NCI-H2081 treated with DMSO at 0.1 percent for 48 hours (cell line): ENCODE measurements around the gene COL6A5.
"Not testable (repeated sequence)": the region's sequence is repeated elsewhere in the genome, so short reads cannot be mapped to it uniquely, and the experiment has no call there.

ENCODE experiments used
- DNase-seq: peaks from one replicate; lab custom pipeline; 2025; lab: John Stamatoyannopoulos, UW

Gene COL6A5

DNA sequence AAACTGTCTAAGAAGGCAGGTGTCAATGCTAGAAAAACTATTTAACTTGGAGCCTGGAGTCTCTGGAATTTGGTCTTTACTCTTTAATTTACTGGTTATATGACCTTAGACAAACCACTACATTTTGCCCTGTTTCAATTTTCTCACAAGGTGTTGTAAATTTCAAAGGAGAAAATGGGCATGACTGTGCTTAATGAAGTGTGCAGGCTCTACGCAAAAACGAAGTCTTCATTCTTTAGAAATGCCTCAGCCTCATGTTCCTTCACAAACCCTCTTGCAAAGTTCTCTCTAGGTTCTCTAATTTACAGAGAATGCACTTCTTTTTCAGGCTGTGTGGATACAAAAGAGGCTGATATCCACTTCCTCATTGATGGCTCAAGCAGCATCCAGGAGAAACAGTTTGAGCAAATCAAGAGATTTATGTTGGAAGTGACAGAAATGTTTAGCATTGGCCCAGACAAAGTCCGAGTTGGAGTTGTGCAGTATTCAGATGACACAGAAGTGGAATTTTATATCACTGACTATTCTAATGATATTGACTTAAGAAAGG lies 39.1 kb downstream of the COL6A5 start:
- DNase-seq: no peak

DNA sequence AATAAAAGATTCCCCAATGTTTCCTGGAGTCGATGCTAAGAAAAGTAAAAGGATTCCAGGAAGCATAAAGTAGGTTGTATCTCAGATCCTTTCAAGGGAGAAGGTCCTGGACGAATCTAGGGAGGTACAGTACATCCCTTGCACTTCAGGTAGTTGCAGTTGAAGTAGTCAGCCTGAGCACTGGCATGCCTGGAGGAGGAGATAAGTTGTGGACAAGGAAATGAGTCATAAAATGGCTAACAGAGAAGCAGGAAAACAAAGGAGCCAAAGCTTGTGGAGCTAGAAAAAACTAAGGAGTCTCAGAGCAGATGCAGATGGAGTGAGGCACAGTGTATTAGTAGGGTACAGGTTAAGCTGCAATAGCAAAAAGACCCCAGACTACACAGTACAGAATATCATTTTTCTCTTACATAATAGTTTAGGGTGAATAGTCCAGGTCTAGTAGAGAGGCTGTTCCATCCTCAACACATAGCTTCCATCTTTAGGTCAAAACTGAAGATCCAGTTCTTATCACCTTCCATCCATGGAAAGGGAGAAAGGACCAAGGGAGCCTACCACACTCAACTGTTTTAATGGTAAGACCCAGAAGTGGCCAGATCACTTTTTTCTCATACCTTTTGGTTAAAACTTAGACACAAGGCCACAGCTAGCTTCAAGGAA lies 41.3 kb downstream of the COL6A5 start:
- no peak for DNase-seq

DNA sequence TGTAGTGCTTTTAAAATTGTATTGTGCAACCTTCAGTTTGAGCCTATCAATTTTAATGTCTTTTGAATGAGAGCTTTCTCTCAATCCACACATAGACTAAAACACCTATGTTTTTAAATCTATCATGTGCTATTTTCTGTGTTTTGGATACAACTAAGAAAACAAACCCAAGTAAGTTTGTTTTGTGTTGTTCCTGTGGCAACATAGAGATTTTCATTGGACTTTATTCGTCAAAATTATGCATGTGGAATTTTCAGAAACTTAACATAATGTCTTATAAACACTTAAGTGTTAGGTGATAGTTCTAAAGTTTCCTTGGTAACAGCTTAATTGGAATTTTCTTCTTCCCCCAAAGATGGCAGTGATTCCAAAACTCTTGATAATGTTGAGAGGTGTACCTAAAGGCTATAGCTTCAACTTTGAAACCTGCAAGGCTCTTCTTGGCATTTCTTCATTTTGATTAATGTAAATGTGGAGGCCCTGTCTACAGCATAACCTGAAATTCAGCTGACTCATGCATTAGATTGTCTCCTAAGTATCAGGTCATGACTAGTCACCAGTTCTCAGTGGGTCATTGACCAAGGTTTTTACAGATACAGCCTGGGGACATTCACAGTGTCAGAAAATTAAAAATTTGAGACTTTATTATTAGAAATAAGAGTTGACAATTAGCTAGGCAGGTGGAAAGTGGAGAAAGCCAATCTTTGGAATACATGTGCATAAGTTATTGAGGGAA lies 44.4 kb downstream of the COL6A5 start:
- no peak for DNase-seq

DNA sequence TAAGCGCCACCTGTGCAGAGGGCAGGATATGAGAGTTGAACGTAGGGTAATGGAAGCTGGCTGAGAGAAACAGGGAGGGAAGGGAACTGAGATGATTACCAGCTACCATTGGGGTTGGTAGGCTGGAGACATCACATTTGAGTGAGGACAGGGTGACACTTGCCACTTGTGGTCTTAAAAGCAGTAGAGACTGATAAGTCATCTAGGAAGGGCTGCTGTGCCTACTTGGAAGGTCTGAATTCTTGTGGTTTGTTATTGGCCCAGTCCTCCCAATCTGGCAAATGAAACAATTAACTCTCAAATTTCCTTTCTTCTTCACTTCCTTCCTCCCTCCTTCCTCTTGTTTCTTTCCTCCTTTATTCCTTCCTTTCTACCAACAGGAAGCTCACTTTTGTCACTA lies 46.8 kb downstream of the COL6A5 start:
- no peak for DNase-seq

DNA sequence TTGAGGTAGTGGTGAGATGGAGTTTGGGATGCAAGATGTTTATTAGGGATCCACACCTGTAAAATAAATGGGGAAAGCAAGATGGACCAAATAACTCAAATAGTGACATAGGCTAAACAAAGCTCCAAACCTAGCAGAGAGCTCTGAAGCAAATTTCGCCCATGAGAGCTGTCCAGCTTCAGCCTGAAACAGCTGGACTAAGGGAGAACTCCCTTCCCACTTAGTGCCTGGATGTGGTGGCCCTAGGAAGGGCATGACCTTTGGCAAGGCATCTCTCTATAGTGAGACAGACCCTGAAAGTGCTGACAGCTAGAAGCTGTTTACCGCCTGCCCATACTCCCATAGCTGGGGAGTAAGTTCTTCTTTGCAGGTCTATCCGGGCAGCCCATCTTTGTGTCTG lies 48.1 kb downstream of the COL6A5 start:
- no peak for DNase-seq

DNA sequence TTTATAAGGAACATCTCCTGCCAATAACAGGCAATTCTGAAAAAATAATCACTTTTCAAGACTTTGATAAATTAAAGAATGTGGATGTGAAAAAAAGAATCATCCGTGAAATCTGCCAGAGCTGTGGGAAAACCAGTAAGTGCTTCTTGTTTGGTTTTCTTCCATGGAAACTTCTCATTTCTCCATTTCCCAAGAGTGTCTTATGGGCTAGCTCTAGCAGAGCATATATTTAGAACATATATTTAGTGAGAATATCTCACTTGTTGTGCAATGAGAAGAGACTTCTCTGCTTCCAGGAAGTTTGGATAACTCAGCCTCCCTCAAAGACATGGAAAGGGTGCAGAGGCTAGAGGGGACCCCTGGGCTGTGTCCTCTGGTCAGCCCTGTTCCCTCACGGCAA lies 49.9 kb downstream of the COL6A5 start:
- no peak for DNase-seq

DNA sequence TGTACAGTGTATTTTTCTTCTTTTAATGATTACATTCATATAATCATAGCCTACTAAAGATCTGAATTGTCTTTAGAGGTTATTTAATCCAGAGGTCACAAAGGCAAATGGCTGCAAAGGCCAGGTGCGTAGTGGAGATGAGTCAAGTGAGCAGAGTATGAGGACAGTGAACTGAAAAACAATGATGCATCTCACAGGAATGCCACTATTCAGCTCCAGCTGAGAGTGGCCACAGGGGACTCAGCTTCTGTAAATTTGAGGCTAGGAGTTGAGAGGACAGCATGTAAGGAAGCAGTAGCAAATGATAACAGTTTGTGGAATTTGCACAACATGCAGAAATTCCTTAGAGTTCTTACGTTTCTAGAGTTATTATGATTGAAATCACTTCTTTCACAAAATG lies 50.4 kb downstream of the COL6A5 start:
- no peak for DNase-seq

DNA sequence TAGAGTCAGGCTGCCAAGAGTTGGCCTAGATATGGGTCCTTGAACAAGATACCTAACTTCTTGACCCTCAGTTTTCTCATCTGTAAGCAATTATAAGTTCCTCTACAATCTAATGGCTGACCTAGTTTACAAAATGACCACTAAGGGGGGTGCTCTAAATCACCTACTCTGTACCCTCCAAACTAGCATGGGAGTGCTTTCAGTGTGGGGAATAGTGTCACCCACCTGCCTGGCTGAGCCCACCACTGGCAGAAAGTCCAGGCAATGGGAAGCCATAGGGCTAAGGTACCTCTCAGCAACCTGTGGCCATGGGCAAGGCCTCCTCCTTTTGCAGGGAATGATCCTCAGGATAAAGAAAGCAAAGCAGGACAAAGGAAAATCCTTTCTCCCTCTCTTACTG lies 58.9 kb downstream of the COL6A5 start:
- DNase-seq: no peak

DNA sequence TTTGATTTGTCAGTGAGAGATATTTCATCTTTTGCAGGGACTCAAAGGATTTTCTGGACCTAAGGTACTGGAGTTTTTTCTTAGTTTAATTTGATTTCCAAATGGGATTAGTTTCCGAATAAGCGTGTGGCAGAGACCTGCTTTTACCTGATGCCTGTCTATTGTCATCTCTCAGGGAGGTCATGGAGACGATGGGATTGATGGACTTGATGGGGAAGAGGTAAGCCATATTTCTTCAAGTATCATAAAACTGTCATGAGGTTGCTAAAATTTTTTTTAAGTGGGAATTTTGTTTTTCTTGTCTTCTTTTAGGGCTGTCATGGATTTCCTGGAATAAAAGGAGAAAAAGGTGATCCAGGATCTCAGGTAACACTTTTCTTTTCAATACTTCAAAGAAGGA lies 60.5 kb downstream of the COL6A5 start:
- DNase-seq: no peak

DNA sequence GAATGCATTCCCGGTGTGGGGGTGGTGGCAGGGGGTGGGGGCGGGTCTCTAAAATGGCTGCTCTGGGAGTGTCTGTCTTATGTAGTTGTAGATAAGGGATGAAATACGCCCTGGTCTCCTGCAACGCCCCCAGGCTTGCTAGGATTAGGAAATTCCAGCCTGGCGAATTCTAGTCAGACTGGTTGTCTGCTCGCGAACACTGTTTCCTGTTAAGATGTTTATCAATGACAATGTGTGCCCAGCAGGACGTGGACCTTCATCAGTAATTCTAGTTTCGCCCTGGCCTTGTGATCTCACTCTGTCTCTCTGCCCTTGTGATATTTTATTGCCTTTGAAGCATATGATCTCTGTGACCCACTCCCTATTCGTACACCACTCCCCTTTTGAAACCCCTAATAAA lies 62.8 kb downstream of the COL6A5 start:
- not testable (repeated sequence) for DNase-seq

DNA sequence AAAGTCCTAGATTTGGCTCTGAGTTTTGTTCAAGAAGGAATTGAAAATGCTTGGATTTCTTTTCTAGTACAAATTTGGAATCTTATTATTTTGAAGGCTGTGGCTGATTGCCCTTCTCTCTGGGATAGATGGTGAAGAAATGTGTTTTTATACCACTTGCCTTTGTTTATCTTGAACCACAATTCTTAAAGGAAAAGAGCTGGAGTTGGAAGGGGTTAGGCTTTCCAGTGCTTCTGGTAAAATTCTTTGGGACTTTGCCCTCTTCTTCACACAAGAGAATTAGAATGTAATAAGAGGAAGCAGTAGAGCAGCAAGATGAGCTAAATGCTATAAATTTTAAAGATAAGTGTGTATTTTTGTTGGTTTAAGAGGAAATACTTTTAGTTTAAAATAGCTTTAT lies 65.8 kb downstream of the COL6A5 start:
- DNase-seq: no peak

DNA sequence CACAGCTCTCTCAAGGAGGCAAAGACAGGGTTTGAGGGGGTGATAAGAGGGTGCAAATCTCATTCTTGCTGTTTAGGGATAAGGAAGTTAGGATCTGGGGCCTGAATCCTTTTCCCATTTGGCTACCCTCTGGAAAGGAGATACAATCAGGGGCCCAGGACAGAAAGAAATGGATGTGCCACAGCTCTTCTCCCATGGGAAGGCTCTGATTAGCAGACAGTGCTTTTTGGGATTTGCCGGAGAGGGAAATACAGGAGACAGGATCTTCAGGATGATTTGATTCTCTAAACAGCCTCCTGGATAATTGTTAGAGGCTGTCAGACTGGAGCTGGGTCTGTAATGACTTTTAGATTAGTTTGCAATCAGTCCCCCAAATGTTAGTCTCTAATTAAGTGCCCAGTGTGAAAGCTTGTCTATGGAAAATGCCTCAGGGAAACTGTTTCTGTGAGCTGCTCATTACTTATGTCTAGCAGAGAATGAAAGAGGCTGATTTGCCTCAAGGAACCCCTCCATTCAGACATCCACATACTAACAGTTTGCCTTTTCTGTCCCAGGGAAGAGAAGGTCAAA lies 67.6 kb downstream of the COL6A5 start:
- DNase-seq: no peak

DNA sequence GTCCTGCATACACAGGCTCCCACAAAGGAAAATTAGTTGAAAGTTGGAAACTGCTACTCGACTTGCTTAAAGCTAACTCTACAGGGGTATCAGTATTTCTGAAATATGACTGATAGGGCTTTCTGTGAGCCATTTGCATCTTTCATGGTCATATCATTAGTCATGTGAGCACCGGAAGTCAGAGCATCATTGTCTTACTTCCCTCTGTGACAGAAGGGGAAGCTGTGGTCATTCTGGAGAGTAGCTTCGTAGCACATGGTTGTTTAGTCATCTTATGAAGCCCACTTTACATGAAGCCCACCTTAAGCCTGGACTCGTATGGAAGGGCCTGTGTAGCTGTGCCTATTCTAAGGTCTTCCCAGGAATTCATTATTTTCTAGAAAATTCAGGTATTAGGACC lies 69.0 kb downstream of the COL6A5 start:
- DNase-seq: no peak

DNA sequence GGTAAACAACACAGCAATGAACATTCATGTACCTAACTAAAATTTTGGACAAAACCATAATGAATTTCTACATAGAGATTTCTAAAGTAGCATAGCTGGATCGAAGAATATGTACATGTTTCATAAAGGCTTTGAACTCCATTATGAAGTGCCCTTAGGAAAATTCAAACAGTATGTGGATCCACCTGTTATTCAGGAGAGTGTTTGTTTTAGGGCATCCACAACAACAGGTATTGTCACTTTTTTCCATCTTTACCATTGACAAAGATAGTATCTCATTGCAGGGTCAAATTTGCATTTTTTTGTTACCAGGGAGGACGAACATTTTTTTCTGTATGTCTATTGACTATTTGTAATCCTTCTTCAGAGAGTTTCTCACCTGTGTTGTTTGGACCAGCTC lies 75.0 kb downstream of the COL6A5 start:
- DNase-seq: no peak

DNA sequence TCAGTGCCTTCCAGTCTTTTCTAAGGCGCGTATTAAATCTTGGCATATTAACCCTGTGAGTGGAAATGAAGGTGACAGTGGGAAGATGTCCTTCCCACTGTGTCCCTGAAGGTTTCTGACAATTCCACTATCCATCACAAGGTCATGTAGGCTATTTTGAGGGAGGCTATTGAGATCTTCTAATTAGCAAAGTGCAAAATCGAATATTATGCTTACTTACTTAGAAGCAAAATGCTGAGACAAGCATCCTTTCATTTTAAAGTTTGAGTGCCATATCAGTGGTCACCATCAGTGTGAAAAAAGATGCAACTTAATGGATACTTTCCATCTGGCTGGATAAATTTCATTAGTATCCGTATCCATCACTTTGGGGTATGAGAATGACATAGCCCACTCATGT lies 77.6 kb downstream of the COL6A5 start:
- no peak for DNase-seq

DNA sequence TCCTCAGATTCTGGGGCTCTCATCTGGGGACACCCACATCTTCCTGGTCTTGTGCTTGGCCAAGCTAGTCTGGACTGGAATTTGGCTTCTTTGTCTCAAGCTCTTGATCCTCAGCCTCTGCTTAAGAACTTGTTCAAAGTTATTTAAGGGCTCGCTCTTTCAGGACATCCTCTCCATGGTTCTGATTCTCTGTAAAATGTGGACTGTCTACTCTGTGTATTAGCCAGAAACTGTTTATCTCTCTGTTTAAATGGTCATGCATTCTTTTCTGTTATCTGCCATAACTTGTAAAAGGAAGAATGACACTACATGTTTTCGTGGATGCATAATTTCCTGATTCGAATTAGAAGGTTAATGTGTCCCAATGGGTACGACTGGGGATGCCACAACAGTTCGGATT lies 79.4 kb downstream of the COL6A5 start:
- DNase-seq: no peak

DNA sequence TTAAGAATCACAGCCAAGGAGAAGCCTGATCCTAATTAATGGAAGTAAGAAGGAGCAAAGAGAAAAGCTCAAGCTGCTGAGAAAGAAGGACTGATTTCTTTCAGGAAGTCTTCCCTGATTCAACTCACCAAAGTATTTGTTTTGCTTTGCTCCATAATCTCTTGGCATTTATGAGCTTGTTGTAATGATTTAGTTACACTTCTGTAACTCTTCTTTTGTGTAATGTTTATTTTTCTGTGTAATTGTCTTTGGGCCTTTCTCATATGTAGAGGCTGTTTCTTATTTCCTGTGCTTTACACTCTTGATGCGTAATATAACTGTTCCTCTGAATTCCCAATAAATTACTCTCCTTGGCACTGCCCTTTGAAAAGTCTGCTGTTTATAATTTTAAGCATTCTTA lies 80.0 kb downstream of the COL6A5 start:
- DNase-seq: no peak

DNA sequence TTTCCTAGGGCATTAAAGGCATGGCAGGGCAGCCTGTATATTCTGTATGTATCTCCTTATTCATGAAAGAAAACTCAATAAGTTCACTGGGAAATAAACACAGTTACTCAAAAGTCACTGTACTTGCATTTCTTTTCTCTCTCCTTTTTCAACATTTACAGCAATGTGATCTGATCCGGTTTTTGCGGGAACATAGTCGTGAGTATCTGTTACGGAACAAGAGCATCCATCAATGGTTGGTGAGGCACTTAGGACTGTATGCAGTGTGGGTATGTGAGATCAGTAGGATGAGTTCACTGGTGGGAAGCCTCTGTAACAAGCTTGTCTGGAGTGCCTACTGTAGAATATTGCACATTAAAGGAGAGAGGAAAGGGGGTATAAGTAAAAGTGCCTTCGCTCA lies 80.7 kb downstream of the COL6A5 start:
- no peak for DNase-seq

DNA sequence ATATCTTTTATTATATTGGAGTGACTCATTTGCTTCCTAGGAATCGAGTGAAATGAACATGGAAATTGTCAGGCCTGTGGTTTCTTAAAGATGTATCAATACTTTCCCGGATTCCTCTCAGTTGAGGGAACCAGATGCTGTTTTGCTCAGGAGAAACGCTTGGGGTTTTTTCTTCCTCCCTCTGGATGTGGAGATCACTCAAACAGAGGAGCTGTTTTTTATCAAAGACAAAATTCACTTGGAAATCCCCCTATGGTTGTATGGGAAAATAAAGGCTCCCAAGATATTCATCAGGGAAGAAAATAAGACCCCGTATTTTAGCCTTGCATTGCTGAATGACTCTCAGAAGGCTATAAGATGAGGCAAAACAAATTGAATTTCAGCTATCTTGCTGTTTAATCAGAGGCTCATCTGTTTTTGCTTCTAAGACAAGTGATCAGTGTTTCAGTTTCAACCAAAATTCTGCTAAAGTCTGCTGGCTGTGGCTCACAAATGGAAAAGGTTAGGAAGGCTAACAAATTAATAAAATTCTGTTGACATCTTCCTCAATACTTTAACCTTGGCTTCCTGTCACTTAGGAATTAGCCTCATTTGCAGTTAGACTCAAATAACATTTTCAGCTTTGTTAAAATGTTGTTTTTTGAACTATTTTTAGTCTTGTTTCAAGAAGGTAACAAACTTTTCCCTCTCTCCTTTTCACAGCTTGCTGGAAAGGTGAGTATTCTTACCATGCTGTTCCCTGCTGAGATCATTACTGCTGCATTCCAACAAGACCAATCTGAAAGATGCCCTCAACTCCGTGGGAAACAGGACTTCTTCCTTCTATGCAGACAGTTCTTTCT lies 83.6 kb downstream of the COL6A5 start:
- no peak for DNase-seq

DNA sequence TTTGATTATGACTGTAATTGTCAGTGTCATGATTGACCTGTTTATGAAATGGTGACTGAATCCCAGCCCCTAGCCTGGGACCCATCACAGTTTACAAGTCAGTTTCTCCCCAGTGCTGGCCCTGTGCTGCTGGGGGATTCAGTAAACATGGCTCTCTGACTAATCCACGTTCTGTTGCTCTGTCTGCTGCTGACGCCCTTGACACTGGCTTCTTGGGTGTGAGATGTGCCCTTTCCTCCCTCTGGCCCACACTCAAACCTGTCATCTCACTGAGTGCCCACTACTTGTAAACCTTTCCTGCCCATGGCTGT lies 84.2 kb downstream of the COL6A5 start:
- no peak for DNase-seq

DNA sequence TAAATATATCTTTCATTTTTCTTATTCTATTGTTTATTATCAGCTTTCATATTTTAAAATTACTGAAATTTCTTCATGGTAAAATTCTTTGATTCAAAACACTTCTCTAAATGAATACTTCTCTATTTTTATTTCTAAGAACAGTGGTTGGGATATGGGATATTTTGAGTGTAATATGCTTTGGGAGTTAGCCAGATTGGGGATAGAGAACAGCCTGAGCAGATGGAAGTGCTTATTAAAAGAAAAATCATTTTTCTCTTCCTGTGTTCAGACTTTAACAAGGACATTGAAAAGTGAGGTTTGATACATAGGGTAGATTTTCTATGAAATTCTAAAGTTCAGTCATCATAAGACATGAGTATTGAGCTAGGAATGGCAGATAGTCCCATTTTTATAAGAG lies 84.8 kb downstream of the COL6A5 start:
- DNase-seq: no peak

DNA sequence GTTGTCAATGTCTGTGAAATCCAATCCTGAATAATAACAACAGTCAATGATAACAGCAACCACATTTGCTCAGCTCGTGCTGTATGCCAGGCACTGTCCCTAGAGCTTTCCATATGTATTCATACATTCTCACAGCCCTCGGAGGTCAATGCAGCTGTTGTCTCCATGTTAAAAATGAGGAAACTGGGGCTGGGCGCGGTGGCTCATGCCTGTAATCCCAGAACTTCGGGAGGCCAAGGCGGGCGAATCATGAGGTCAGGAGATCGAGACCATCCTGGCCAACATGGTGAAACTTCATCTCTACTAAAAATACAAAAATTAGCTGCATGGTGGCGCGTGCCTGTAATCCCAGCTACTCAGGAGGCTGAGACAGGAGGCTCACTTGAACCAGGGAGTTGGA lies 86.6 kb downstream of the COL6A5 start:
- DNase-seq: not testable (repeated sequence)

DNA sequence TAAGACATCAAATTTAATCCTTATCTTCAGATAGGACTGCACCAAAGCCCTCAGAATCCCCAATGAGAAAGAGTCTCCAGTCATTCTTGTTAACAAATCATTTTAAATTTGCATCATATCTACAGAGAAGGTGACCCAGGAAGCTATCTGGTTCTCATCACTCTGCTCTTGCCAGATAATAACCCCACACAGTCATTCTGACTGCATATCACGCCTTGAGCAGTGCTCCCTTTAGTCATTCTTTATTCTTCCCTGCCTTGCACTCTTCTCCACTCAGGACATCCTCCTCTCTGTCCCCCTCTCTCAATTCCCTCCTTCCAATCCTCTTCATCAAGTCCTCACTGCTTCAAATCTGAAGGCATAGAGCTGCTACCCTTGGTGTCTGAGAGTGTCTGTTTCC lies 87.8 kb downstream of the COL6A5 start:
- DNase-seq: no peak
